ENCODE data around the gene SPOCD1.

Gene SPOCD1

DNA sequence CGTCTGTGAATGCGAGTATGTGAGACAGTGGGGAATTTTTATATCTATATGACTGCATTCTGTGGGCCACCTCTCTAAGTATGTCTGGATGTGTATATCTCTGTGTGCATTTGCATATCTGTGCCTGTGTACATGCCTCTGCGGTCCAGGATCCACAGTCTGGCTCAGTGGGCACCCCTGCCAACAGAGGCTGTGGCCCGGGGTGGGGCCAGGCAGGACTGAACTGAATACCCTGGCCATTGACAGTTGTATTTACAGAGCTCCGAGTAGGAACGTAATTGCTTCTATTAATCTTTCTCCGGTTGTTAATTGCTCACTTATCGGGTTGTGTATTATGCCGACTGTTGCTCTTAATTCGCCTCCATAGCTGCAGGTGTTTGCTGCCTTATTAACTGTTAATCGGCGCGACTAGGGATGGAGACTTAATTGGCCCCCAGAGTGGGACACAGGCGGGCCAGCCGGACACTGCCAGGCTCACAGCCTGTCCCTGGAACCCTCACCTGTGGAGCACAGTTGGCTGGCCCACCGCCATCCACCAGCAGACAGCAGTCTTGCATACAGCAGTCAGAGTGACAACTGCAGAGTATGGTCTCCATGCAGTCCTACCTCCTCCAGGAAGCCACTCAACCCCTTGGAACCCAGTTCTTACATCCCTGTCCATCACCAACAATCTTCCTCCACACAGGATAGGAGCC, 29.3 kb downstream of the SPOCD1 start:
- DNase-seq: no peak

DNA sequence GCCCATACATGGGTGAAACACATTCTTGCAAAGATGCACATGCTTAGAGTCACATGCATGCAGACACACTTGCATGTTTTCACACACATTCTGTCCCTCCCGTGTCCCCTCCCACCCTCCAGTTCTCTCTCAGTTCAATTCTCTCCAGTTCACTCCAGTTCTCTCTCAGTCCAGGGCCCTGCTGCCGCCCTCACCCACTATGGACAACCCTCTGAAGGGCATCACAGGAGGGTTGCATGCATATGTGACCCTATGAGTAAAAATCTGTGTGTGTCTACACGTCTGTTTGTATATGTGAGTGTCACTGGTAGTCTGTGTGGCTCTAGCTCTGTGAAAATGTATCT, 29.9 kb downstream of the SPOCD1 start:
- no peak for DNase-seq

DNA sequence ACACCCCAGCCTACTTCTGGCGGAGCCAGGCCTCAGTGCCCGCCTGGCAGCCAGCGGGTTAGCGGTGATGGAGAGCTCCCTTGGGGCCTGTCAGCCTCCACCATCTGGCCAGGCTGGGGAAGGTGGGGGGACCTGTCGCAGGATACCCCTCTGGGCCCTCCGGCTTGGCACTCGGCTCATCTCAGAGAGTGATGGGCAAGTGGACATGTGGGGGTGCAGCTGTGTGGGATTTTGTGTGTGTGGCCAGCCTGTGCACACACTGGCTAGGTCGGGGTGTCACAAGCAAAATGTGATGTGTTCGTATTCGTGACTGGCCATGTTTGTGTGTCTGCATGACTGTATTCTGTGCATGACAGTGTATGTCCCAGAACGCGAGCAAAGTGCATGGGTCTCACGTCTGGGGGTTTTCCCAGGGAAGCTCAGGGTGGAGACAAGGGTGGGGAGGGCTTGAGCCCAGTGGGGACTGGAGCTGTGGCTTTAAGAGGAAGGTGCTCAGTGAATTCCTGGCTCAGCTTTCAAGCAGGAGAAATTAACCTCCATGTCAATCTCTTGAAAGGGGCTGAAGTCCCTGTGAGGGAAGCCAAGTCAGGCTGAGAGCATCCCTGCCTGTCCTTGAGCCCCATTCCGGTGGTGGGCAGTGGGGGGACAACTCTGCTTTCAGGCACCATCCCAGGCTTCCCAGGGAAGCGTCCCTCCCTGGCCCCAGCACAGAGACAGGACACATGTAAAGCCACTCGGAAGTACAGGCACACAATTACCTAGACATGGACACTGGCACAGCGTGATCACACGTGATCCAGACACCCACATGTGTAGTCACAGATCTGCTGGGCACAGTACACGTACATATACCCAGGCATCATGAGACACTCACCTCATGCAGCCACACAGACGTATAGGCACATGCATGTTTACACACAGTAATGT, 30.5 kb downstream of the SPOCD1 start:
- DNase-seq: no peak

DNA sequence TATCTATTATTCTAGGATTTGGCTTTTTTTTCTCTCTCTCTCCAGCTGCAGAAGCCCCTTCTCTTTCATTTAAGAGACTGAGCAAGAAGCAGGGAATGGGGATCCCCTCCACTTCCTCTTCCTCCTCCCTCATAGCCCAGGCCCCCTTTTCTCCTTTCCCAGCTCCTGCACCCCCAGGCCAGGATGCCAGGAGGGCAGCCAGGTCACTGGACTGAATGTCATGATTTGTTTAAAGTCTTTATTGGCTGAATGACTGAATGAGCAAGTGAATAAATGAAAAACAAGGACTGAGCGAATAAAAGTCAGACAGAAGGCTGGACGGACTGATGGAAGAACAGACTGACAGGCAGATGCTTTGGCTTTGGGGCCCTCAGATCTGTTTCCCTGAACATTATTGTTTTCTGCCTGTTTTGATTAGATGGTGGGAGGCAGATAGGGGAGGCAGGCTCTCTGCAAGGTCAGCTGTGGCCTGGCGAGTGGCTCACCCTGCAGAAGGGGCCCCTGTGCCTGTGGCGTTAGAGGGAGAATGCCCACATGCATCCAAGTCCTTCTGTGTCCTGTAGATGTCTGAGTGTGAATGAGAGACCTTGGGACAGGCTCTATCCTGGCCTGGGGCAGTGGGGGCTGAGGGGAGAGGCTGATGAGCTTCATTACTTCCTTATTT, 31.3 kb downstream of the SPOCD1 start:
- no peak for DNase-seq

DNA sequence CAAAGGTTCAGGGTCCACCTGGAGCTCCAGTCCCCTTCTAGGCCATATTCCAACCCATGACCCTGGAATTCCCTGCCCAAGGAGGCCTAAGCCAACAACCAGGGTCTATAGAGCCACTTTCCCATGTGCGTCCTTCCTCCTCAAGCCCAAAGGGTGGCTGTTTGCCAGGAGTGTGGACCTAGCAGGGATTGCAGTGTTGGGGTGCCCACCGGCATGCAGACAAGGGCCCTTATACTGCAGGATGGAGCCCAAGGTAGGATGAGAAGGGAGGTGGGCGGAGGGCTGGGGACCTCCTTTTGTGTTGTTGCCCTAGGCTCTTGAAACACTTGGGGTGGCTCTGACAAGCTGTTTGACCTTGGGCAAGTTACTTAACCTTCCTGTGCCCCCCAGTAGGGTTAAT, 32.0 kb downstream of the SPOCD1 start:
- no peak for DNase-seq

DNA sequence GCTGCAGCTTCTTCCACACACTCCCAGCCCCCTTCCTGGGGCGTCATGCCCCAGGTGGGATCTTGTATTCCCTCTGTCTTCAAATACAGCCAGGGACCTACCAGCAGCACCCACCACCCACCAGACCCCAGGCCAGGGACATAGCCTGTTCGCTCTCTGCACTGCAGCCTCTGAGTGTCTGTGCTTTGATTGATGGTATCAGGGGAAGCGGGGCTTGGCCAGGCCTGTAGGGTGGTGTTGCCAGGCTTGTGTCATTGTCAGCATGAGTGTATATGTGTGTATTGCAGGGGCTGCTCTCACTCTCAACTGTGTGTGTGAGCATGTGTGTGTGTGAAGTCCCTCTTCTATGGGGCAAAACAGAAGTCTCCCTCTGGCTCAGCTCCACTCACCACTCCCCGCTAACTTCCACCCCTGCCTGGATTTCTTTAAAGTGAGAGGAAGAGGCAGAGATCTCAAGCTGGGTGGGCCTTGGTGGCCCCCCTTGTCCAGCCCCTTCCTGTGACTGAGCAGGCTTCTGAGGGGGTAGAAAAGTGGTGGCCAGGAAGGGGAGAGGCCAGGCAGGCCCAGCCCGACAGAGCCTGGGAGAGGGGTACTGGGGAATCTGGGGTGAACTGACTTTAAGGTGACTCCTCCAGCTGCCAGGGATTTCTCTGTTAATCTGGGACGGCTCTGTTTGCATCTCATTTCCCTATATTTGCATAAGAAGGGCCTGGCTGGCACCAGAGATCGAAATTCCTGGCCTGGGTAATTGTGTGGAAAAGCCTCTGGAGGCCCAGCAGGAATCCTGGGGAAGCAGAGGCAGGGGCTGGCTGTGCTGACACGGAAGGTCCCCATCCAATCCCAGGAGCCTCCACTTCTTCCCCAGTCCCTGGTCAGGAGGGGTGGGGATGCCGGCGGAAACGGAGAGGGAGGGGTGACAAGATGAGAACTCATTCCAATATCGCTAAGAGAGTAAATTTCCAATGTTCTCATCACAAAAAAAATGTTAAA, 33.1 kb downstream of the SPOCD1 start:
- no peak for DNase-seq

DNA sequence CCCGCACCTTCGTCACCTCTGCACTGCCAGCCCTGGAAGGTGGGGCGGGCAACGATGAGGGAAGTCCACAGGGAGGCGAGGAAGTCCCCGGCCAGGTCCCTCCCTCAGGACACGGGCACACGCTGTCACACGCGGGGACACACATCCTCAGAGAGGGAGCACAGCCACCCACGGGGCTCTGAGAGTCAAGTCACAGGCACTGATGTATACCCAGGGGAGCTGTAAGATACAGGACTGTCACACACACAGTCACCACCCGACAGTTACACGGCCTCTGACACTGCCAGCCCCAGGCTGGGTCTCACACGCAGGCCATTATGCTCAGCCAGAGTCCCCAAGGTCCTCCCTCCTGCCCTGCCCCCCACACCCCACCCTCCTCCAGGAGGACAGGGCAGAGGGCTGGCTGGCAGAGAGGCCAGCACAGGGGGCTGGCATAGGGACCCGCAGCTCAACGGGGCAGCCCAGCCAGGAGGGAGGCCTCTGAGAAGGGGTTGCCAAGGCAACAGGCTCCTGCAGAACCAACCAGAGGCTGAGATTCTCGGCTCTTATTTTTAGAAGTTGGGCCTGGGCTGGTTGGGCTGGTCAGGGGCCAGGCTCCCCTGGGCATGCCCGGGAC, 34.0 kb downstream of the SPOCD1 start:
- no peak for DNase-seq

DNA sequence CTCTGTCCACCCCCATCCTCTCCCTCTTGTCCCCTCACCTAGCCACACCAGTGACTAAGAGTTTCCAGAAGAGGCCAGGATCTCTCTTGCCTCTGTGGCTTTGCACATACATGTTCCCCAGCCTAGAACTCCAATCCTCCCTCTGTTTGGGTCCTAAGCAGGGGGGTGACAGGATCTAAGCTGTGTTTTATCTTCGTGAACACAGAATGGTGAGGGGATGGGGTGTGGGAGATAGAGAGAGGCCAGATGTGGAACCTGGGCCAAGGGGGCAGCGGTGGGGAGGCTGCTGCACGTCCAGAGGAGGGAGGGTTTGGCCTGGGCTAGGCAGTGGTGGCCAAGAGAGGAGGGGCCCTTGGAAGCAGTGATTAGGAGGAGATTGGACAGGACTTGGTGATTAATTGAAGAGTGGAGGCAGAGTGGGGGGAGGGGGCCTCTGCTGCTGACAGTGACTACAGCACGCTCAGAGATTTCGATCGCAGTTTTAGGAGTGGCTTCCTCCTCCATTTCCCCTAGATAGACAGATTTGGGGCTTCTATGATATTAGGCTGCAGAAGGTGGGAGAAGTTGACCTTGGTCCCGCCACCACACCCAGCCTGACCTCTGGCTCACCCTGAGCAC, 34.6 kb downstream of the SPOCD1 start:
- DNase-seq: no peak

DNA sequence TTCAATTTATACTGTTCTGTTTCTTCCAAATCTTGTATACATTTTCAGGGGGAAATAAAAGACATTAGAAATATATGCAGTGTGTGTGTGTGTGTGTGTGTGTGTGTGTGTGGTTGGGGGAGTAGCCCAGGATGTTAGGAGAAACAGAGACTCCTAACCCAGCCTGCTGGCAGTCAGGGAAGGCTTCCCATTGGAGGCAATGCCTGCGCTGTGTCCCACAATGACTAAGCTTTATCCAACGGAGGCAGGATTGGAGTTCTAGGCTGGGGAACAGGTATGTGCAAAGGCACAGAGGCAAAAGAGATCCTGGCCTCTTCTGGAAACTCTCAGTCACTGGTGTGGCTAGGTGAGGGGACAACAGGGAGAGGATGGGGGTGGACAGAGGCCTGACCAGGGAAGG, 35.2 kb downstream of the SPOCD1 start:
- DNase-seq: no peak

DNA sequence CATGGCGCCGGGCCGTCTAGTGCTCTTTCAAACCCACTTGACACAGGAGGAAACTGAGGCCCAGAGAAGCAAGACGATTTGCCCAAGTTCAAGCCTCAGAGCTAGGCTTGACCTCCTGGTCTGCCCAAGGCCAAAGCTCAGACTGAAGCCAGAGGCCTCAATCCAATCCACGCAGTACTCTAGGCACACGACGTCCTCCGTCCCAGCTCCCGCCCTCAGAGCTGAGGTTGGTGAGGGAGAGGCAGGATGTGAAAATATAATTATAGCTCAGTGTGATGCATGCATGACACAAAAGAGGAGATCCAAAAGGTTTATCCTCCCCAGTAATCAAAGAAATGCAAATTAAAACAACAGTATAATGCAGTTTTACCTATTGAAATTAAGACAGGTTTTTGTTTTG, 36.1 kb downstream of the SPOCD1 start:
- DNase-seq: no peak

DNA sequence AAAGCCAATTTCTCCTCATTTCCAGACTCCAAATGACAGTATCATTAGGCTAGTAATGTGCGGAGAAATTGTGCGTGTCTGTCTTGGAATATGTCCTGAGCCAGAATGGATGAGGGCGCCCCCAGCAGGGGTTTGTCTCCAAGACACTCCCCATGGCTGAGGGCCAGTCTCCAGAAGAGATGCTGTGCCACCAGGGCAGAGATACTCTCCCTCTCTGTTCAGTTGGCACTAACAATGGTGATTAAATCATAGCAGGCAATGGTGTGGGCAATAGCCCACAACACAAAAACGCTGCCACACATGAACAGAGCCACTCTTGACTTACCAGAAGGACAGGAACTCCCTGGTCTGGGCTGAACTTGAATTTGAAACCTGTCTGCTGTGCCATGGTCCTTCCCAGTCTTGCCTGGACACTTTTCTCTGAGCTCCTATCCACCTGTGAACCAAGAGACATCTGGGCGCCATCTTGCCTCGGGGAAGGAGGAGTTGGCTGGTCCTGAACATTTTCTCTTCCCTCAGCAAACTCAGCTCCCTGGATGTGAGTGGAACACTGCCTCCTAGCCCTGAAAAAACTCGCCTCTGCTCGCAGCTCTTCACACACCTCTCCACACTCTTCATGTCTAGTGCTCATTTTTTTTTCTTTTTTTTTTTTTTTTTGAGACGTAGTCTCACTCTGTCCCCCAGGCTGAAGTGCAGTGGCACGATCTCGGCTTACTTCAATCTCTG, 36.9 kb downstream of the SPOCD1 start:
- no peak for DNase-seq

DNA sequence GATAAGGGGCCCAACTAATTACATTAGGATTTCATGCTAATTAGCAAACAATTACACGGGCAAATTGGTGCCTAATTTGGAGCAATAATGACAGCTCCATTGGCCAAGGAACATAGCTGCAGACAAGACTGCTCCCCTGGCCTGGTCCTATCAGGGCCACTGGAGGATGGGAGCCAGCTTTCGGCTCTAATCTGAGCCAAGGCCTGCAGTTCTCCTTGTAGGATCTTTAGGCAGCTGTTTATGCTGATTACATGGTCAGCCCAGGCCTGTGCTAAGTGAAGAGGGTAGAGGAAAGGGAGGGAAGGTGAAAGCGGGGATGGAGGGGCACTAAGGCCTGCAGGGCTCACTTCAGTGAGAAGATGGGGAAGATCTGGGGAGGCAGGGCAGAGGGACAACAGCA, 39.3 kb downstream of the SPOCD1 start:
- no peak for DNase-seq

DNA sequence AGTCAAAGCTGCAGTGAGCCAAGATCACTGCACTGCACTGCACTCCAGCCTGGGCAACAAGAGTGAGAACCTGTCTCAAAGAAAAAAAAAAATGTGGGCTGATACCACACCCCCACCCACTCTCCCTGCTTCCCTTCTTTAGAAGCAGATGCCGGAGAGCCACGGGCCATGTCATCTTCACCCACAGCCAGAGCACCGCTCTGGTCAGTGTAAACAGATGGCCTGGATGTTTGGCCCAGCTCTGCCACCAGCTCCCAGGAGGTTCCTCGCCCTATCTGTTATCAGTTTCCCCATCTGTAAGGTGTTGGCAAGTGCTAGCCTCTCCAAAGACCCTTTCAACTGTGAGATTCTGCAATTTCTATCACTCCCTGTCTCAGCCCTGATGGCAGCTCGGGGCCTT, 39.8 kb downstream of the SPOCD1 start:
- no peak for DNase-seq

DNA sequence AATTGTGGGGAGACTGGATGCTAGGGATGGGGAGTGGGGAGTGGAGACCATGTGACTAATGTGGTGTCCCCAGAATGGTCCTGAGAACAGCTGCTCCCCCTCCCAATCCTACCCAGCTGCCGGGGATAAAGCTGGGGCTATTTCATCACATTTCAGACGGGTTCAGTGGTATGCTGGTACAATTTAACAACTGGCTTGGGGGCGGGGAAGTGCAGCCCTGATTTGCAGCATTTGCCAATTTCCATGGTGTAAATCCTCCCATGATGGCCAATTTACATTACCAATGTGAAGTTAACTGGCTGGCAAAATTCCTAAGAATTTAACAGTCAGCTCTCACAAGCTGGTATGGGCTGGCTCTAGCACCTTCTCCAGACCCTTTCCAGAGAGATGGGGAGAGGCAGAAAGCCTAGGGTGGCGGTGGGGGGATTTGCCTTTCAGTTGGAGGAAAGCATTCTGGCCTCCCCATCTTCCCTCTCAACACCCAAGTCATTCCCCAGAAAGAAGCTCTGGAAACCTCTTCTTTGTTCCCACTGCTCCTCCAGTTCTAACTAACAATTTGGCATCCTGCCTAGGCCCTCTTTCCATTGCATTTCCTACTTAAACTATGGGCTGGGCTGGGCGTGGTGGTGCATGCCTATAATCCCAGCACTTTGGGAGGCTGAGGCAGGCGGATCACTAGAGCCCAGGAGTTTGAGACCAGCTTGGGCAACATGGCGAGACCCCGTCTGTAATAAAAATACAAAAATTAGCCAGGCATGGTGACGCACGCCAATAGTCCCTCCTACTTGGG, 40.4 kb downstream of the SPOCD1 start:
- no peak for DNase-seq

DNA sequence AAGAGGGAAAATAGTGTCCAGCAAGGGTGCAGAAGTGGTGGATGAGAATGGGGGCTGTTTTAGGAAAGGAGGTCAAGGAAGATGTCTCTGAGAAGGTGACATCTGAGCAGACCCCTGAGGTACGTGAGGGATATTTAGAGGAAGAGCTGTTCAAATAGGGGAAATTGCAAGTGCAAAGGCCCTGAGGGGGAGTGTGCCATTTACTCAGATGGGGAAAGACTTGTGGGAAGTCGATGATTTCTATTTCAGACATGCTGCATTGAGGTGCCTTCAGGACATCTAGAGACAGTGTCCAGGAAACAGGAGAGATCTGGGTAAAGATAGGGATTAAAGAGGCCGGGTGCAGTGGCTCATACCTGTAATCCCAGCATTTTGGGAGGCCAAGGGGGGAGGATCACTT, 41.3 kb downstream of the SPOCD1 start:
- DNase-seq: no peak

DNA sequence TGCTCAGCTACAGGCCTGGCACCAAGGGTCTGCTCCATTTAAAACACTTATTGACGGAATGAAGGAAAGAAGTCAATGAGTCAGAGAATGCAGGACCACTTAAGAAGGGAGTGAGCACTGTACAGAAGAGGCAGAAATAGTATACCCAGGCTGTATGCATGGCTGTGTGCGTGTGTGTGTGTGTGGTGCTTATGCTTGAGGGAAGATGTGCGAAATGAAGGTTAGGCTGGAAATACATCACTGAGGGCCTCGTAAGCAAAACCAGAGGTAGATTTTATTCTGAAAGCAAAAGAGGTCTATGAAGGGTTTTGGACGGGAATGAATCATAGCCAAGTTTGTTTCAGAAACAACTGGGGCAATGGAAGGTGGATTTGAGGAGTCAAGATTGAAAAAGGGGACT, 42.0 kb downstream of the SPOCD1 start:
- DNase-seq: peak; percentile 11

DNA sequence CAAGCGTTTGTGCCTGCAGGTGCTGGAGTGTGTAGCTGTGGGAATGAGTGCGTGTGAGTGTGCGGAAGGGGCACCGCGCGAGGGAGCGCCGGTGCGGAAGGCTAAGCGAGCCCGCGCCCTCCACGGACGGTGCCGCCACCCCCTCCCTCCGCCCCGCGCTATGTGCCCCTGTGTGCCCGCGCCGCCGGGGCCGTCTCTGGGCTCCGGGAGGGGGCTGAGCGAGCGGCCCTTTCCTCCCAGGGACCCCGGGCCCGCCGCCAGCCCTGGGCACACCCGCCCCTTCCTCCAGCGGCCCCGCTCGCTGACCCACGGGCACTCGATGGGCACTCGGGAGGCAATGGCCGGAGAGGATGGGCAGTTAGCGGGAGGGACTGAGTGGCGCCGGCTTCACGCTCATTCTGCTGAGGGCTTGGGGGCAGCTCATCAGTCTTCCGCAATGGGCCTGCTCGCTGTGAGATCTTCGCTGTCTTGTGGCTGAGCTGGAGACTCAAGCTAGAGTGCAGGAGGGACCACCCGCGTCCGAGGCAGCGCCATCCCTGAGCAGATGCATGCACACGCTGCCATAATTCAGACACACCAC, 43.1 kb downstream of the SPOCD1 start:
- DNase-seq: no peak

DNA sequence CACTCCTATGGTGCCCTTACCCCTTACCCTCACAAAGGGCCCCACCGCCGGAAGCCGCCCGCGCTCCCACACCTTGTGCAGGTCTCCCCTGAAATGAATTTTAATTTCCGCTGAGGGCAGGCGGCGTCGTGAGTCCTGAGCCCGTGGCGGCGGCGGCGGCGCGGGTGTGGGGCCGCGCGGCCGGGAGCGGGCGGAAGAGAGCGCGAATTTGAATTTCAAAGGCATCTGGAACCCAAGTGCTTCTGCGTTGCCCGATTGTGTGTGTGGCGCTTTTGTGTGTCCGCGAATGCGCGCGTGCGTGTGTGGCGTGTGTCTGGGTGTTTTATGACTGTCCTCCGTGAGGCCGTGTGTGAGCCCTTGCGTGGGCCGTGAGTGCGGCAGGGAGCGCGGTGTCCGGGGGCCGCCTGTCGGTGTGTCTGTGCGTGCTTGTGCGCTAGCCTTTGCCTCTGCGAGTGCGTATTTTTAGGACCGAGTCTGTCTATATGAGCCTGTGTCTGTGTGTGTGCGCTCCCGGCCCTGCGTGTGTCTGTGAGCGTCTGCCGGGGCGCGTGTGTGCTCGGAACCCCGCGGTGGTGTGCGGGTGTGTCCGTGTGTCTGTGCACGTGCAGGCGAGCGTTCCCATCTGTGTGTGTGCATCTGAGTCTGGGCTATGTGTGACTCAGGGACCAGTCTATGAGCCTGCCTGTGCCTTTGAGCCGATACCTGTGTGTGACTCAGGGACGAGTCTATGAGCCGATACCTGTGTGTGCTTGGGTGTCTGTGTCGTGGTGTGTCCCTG, 43.7 kb downstream of the SPOCD1 start:
- peak; percentile 23 for DNase-seq

Measured in activated CD4-positive, alpha-beta T cell treated with anti-CD3 and anti-CD28 coated beads, Interleukin-2, amount 50 U/mL, for 16 hours (primary cell).